HG03095 (cell line): Measurements from ENCODE around the gene PAK1IP1.
"Not testable (repeated sequence)": the region's sequence is repeated elsewhere in the genome, so short reads cannot be mapped to it uniquely, and the experiment has no call there.

Experiments
- ATAC-seq: cut with Tn5 transposase; IDR thresholded peaks from one replicate; pipeline ENCODE4 v1.9.1; 2021; ENCODE audit warnings: moderate library complexity; ENCODE audit not compliant: unreplicated experiment

Gene PAK1IP1, protein sequence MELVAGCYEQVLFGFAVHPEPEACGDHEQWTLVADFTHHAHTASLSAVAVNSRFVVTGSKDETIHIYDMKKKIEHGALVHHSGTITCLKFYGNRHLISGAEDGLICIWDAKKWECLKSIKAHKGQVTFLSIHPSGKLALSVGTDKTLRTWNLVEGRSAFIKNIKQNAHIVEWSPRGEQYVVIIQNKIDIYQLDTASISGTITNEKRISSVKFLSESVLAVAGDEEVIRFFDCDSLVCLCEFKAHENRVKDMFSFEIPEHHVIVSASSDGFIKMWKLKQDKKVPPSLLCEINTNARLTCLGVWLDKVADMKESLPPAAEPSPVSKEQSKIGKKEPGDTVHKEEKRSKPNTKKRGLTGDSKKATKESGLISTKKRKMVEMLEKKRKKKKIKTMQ

DNA sequence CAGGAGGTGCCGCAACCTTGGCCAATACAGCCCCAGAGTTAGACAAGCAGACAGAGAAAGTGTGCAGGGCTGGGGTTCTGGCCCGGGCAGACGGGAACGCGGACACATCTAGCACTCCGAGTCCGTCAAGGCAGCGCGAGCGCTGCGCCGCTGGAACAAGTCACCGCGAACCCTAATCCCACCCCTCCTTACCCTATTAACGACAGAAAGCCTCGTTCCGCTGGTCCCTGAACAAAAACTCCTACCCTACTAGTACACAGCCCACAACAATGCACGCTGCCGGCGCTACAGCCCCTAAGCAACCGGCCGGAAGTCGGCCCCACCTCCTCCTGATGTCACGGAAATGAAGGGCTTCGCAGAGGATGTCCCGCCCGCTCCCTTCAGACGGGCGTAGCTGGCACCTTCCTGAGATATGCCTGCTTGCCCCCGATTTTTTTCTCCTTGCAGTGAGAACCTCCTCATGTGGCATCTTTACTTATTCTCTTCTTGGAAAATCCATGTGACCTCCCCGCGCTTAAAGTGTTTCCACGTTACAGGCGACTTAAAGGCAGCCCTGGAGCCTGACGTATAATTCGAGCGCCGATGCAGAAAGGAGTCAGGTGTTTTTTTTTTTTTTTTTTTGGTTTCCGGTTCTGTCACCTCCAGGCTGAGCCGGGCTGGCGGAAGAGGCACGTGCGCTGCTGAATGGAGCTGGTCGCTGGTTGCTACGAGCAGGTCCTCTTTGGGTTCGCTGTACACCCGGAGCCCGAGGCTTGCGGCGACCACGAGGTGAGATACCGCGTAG is at the start of gene PAK1IP1, which contains the start of gene C6orf52:
TSS of gene PAK1IP1 (plus strand) at position 671 of the 784 bp plus-strand sequence. CDS start at position 685, 14 bp downstream.
TSS of gene C6orf52 (minus strand) at position 315 of the 784 bp plus-strand sequence. CDS start 7,066 bp downstream, outside the sequence.
- ATAC-seq = peak; percentile 96

GRCh38 chr6:10655508-10656055 is 39.2 kb upstream of the PAK1IP1 start:
- ATAC-seq = no peak

GRCh38 chr6:10658910-10659698 is 35.7 kb upstream of the PAK1IP1 start:
- ATAC-seq = no peak

DNA sequence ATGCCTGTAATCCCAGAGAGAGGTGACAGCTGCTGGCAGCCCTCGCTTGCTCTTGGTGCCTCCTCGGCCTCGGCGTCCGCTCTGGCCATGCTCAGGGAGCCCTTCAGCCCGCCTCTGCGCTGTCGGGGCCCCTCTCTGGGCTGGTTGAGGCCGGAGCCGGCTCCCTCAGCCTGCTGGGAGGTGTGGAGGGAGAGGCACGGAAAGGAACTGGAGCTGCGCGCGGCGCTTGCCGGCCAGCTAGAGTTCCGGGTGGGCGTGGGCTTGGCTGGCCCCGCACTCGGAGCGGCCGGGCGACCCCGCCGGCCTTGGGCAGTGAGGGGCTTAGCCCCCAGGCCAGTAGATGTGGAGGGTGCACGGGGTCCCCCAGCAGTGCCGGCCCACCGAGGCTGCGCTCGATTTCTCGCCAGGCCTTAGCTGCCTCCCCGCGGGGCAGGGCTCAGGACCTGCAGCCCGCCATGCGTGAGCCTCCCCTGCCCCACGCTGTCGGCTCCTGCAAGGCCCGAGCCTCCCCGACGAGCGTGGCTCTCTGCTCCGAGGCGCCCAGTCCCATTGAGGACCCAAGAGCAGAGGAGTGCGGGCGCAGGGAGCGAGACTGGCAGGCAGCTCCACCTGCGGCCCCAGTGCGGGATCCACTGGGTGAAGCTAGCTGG is 34.9 kb upstream of the PAK1IP1 start:
- ATAC-seq = no peak

DNA sequence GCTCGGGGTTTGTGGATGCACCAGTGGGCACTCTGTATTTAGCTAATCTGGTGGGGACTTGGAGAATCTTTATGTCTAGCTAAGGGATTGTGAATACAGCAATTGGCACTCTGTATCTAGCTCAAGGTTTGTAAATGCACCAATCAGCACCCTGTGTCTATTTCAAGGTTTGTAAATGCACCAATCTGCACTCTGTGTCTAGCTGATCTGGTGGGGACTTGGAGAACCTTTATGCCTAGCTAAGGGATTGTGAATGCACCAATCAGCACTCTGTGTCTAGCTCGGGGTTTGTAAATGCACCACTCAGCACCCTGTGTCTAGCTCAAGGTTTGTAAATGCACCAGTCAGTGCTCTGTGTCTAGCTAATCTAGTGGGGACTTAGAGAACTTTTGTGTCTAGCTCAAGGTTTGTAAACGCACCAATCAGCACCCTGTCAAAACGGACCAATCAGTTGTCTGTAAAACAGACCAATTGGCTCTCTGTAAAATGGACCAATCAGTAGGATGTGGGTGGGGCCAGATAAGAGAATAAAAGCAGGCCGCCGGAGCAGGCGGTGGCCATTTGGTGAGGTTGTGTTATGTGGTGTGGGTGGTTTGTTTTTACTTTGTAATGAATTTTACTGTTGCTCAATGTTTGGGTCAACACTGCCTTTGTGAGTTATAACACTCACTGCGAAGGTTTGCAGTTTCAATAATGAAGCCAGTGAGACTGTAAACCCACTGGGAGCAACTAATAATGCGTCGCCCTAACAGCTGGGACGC is 34.2 kb upstream of the PAK1IP1 start:
- ATAC-seq = not testable (repeated sequence)

GRCh38 chr6:10662207-10662606 is 32.6 kb upstream of the PAK1IP1 start:
- ATAC-seq = no peak

DNA sequence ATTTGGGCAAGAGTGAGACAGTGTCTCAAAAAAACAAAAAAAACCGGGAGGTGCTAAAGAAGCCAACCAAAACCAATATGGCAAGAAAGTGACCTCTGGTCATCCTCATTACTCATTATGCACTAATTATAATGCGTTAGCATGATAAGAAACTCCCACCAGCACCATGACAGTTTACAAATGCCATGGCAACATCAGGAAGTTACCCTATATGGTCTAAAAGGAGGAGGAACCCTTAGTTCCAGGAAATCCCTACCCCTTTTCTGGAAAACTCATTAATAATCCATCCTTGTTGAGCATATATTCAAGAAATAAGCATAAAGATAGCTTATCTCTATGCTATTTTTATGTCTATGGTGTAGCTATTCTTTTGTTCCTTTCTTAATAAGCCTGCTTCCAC is 32.0 kb upstream of the PAK1IP1 start:
- no peak for ATAC-seq

DNA sequence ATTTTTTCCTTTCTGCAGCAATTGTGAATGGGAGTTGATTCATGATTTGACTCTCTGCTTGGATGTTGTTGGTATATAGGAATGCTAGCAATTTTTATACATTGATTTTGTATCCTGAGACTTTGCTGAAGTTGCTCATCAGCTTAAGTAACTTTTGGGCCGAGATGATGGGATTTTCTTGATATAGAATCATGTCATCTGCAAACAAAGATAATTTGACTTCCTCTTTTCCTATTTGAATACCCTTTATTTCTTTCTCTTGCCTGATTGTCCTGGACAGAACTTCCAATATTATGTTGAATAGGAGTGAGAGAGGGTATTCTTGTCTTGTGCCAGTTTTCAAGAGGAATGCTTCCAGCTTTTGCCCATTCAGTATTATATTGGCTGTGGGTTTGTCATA is 29.2 kb upstream of the PAK1IP1 start:
- not testable (repeated sequence) for ATAC-seq

GRCh38 chr6:10668126-10668917 is 26.4 kb upstream of the PAK1IP1 start:
- no peak for ATAC-seq

DNA sequence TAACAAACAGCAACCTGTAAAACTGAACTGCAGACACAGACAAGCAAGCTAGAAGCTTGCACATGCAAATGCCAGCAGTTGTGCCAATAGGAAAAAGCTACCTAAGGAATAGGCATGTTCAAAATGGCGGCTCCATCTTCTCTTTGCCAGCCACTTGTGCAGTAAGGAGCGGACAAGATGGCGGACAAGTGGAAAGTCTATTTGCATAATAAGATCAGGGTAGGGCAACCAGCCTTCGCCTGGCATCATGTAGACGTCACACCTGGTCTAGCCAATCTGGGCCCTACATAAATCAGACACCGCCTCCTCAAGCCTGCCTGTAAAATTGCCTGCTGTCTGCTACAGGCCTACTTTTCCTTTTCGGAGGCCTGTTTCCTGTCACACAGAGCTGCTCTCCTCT is 18.4 kb upstream of the PAK1IP1 start:
- no peak for ATAC-seq

GRCh38 chr6:10678456-10678855 is 16.3 kb upstream of the PAK1IP1 start:
- no peak for ATAC-seq

GRCh38 chr6:10681795-10682194 is 13.0 kb upstream of the PAK1IP1 start:
- no peak for ATAC-seq

- no peak for ATAC-seq
Observed at GRCh38 chr6:10682355-10682988, 12.3 kb upstream of the PAK1IP1 start.

DNA sequence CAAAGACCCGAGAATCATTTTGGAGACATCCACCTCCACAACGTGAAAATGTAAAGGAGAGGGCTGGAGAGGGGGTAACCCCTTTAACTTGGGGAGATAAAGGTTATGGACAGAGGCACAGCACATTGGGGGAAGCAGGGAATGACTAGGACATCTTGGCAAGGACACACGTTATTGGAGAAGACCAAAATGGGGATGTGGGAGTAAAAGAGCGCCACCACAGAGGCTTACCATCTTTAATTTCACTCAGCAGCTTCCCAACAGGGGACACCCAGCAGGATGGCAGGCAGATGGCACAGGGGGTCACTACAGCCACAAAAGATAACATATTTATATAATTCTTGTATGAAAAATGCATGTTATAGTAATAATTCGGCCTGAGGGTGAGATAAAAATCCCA is 10.2 kb upstream of the PAK1IP1 start:
- ATAC-seq = no peak

GRCh38 chr6:10685092-10685915 is 9.5 kb upstream of the PAK1IP1 start:
- no peak for ATAC-seq

- ATAC-seq = no peak
Observed at GRCh38 chr6:10686901-10687300, 7.9 kb upstream of the PAK1IP1 start.

DNA sequence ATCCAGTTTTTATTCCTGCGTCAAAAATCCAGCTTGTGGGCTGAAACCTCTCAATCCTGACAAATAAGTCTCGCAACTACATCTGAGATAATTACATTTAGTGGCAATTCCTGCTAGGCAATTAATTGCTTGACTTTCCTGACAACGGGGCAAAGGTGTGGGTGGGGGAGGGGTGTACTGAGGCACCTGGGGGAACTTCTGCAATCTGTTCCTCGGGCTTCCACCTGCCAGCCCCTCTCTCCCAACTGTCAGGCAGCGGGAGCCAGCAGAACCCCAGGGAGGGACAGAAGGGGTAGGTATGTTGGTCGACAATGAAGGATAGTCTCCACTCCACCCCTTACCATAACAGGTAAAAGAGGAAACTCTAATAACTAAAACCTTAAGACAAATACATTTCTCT is 7.2 kb upstream of the PAK1IP1 start:
- ATAC-seq = no peak
